CMK (cell line): ENCODE results near the gene ZNF69.
A peak's percentile ranks its signal among the peaks of the same experiment; 100 is the strongest.
"Not testable (repeated sequence)": the region's sequence is repeated elsewhere in the genome, so short reads cannot be mapped to it uniquely, and the experiment has no call there.

ENCODE experiments used
- DNase-seq: peaks from one replicate; pipeline ENCODE4 v3.0.0-alpha.2; 2010; ENCODE audit warnings: low read depth

The ZNF69 gene

DNA sequence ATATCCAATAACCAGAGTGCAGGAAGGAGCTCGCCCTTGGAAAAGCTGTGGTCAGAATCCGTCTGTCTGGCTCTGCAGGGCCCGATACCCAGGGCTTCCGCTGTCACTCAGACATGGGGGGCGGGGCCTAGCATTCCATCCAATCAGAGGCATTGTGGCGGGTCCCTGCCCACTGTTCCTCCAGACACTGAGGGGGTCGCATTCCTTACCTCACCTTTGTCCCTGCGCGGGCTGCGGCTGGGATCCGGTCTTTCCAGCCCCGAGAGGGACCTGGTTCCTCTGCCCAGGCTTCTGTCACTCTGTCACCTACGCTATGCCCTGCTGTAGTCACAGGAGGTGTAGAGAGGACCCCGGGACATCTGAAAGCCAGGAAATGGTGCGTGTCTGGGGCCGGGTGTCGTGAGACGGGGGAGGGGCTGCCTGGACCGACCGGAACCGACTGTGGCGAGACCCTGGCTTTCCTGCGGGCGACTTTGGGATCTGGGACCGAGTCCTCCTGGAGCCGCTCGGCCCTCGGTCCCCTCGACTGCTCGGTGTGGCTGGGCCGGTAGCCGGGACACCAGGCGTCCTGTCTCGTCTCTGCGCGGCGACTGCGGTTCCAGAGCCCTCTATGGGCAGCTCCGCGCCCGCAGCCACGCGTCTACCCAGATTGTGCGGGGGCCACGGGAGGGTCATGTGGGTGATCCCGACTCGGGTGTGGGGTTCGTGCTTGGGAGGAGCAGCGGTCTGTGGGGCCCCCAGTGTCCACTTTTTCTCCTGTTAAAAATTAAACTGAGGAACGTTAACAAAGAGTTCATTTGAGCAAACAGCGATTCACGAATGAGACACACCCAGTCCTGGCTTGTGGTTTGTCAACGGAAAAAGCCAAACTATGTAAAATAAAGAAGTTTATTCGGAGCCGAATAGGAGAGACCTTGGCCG lies at the start of gene ZNF69:
ZNF69 (plus strand) TSS at position 172 of the 921 bp plus-strand sequence; CDS start at position 314, 142 bp downstream.
- DNase-seq: peak; percentile 82

DNA sequence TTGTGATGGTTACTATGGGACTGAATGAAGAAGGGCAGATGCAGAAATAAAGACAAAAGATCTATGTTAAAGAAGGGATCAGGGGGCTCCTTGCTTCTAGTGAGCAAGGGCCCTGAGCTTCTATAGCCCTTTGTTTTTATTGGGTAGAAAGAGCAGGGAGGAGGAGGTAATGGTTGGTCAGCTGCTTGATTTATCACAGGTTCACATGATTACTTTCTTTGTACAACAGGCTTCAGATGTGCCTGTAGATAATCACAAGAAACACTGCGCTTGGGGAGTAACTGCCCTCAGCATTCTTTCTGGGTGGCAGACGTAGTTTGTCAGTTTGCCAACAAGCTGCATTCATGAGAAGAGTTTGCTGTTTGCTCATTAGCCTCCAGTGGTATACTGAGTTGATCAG lies 43.9 kb upstream of the ZNF69 start:
- DNase-seq: no peak

DNA sequence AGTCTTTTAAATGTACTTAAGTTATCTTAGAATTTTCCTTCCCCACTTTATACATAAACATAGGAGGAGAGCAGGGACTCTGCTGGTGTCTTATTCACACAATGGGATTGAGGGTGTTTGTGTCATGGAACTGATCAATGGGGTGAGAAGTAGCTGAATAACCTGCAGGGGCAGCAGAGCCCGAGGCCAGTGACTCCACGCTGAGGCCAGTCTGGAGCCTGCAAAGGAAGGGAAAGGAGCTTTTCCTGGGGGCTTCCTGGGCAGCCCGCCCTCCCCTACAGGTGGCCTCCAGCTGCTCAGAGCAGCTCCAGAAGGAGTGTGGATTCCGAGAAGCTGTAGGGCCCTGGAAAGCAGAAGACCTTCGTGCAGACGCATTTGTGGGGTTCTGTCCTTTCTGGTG lies 40.0 kb upstream of the ZNF69 start:
- not testable (repeated sequence) for DNase-seq

- DNase-seq: no peak
Observed at GRCh38 chr19:11848200-11848593, 39.4 kb upstream of the ZNF69 start.

DNA sequence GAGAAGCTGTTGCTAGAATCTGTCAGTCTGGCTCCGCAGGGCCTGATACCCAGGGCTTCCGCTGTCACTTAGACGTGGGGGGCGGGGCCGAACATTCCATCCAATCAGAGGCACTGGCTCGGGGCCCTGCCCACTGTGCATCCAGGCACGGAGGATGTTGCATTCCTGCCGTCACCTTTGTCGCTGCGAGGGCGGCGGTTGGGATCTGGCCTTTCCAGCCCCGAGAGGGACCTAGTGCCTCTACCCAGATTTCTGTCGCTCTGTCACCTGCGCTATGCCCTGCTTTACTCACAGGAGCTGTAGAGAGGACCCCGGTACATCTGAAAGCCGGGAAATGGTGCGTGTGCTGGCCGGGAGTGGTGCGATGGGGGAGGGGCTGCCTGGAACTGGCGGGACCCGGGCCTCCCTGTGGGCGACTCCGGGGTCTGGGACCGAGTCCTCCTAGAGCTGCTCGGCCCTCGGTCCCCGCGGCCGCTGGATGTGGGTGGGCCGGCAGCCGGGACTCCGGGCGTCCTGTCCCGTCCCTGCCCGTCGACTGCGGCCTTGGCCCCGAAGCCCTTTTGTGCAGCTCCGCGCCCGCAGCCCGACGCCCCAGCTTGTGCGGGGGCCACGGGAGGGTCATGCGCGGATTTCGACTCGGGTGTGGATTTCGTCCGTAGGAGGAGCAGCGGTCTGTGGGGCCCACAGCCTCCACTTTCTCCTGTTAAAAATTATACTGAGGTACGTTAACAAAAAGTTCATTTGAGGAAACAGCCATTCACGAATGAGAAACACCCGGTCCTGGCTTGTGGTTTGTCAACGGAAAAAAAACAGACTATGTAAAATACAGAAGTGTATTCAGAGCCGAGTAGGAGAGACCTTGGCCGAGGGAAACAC lies 38.8 kb upstream of the ZNF69 start, which contains the start of gene ZNF439:
ZNF439 (plus strand) TSS at position 133 of the 876 bp plus-strand sequence; CDS start at position 275, 142 bp downstream.
- peak; percentile 82 for DNase-seq

DNA sequence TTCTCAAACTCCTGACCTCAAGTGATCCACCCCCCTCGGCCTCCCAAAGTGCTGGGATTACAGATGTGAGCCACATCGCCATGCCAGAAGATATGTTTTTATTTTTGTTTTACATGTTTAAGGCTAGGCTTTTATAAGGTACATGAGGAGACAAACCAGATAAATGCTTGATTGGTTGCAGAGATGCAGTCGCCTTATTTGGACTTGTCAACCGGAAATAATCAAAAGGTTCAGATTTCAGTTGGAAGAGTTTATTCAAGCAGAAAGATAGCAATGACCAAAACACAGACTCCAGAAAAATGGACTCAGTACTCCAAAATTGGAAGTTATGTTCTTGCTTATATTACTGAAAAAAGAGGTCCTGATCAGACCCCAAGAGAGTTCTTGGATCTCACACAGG lies 37.3 kb upstream of the ZNF69 start:
- DNase-seq: not testable (repeated sequence)

GRCh38 chr19:11853358-11853757 lies 34.2 kb upstream of the ZNF69 start:
- DNase-seq: no peak

- no peak for DNase-seq
Observed at GRCh38 chr19:11856596-11857250, 30.9 kb upstream of the ZNF69 start.

DNA sequence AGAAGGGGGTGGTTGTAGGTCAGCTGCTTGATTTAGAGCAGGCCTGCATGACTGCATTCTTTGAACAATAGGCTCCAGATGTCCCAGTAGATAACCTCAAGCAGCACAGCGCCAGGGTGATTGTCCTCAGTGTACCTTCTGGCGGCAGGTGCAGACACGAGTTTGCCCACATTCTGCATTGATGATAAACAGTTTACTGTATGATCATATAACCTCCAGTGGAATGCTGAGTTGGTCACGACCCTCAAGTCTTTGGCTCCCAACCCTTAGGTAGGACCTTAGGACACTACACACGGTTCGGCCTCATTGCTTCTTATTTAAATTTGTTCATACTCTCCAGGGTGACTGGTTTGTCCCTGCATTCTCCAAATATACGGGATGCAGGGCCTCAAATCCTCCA lies 26.9 kb upstream of the ZNF69 start:
- no peak for DNase-seq

- no peak for DNase-seq
Observed at GRCh38 chr19:11861301-11861700, 26.3 kb upstream of the ZNF69 start.

- not testable (repeated sequence) for DNase-seq
Observed at GRCh38 chr19:11867766-11868165, 19.8 kb upstream of the ZNF69 start.

- no peak for DNase-seq
Observed at GRCh38 chr19:11868188-11868587, 19.4 kb upstream of the ZNF69 start.

DNA sequence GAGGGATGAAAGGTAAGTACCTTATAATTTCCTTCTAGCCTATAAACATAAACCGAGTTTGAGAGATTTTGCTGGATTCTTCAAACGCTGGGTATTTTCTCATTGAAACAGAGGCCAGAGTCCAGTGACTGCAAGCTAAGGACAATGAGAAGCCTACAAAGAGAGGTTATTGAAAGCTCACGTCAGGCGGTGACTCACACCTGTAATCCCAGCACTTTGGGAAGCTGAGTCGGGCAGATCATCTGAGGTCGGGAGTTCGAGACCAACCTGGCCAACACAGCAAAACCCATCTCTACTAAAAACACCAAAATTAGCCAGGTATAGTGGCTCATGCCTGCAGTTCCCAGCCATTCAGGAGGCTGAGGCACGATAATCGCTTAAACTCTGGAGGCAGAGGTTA lies 15.0 kb upstream of the ZNF69 start:
- DNase-seq: no peak

- DNase-seq: no peak
Observed at GRCh38 chr19:11873762-11874161, 13.8 kb upstream of the ZNF69 start.

GRCh38 chr19:11879687-11880266 lies 7.8 kb upstream of the ZNF69 start:
- DNase-seq: not testable (repeated sequence)

DNA sequence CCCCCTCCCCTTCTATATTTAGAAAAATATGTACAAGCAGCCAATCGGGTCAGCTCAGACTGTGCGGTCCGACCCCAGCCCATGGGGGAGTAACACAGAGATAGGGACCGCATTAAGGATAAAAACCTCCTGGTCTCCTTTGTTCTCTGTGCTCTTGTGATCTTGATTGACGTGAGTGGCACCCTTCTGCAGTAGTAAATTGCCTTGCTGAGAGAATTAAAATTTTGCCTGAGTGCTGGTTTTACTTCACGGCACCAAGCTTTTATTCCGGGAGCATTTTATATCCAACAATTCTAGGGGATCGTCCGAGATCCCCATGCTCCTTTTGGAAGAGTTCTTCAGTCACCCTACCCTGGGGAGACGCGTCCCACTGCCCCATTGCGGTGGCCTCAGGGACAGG lies 7.0 kb upstream of the ZNF69 start:
- DNase-seq: no peak

- peak; percentile 40 for DNase-seq
Observed at GRCh38 chr19:11881151-11881800, 6.3 kb upstream of the ZNF69 start.

DNA sequence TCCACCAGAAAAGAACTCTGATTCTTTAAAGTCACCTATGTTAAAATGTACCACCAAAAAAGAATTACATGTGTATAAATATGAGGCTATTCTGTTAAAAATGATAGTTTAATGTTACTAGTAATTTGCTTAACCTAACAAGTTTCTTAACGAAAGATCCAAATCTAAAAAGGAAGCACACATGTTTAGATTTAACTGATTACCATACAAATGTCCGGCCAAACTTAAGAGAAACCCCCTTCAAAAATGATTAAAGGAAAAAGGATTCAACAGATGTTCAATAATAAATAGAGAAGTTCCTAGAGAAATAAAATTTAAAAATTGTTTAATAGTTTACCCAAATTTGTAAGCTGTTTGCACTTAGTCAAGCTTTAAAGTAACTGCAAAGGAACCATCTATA lies 5.0 kb upstream of the ZNF69 start:
- no peak for DNase-seq

DNA sequence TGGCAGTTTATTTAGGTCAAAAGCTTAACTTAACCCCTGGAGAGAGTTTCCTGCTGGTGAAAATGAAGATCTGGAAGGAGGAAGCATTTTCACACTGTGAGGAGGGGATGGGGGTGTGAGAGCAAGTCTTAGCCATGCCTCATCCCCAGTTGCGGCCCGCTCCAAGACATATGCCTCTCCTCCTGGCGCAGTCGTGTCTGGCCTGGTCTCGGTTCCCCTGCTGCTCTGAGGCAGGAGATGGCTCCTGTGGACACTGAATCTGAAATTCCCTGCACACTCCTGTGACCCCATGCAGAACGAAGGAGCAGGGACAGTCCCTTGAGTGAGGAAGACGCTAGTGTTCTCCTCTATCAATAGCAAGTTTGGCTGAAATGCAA lies 360 bp upstream of the ZNF69 start:
- no peak for DNase-seq

- DNase-seq: not testable (repeated sequence)
Observed at GRCh38 chr19:11889901-11890300, 2.3 kb downstream of the ZNF69 start.

GRCh38 chr19:11890634-11891033 lies 3.1 kb downstream of the ZNF69 start:
- no peak for DNase-seq
